SU-DHL-6 (cell line): ENCODE measurements around the gene ATG10.
"Not testable (repeated sequence)": the region's sequence is repeated elsewhere in the genome, so short reads cannot be mapped to it uniquely, and the experiment has no call there.

Experiments used
- H2AFZ ChIP-seq: fragments of 200-600 bp; sonication (generic); 2 replicates; pipeline ENCODE4 v1.6.1; 2014; ENCODE audit warnings: low read depth, mild to moderate bottlenecking, moderate library complexity, mixed read lengths, antibody characterized with exemption, low read length; ENCODE audit not compliant: severe bottlenecking
- H3F3A ChIP-seq: fragments of 200-600 bp; shearing (Covaris generic); 2 replicates; pipeline ENCODE4 v1.6.0; 2016; ENCODE audit warnings: antibody characterized with exemption, mild to moderate bottlenecking; ENCODE audit not compliant: insufficient read depth
- H3K27ac ChIP-seq: fragments of 200-600 bp; sonication (generic); 2 replicates; pipeline ENCODE4 v1.5.1; 2016; ENCODE audit warnings: low read depth, mild to moderate bottlenecking, low read length, moderate library complexity, mixed read lengths
- H3K27me3 ChIP-seq: fragments of 200-600 bp; sonication (generic), shearing (Covaris generic); 2 replicates; pipeline ENCODE4 v1.6.0; 2014; ENCODE audit warnings: mild to moderate bottlenecking, low read length
- H3K36me3 ChIP-seq: fragments of 200-600 bp; sonication (generic); 2 replicates; pipeline ENCODE4 v1.6.1; 2014; ENCODE audit warnings: mild to moderate bottlenecking, low read length, mixed read lengths
- H3K4me2 ChIP-seq: fragments of 300-600, 200-600 bp; shearing (Covaris generic), sonication (generic); 2 replicates; pipeline ENCODE4 v1.6.0; 2014; ENCODE audit warnings: low read length, low read depth, mild to moderate bottlenecking; ENCODE audit not compliant: poor library complexity, severe bottlenecking
- H3K4me3 ChIP-seq: fragments of 200-600 bp; sonication (generic); 2 replicates; pipeline ENCODE4 v1.5.1; 2014; ENCODE audit warnings: antibody characterized with exemption, low read length, mild to moderate bottlenecking, mixed read lengths; ENCODE audit not compliant: insufficient read depth, poor library complexity, severe bottlenecking
- H3K79me2 ChIP-seq: fragments of 200-600 bp; sonication (generic); 2 replicates; pipeline ENCODE4 v1.6.1; 2014; ENCODE audit warnings: mild to moderate bottlenecking, low read length, moderate library complexity; ENCODE audit not compliant: insufficient read depth
- H3K9ac ChIP-seq: fragments of 200-600 bp; sonication (generic); 2 replicates; pipeline ENCODE4 v1.7.0; 2014; ENCODE audit warnings: mild to moderate bottlenecking, low read length
- H3K9me2 ChIP-seq: fragments of 200-600 bp; sonication (generic); replicated peaks from 2 replicates; pipeline ENCODE4 v1.6.1; 2014; ENCODE audit warnings: low read length; ENCODE audit not compliant: insufficient read depth
- H3K9me3 ChIP-seq: fragments of 200-600 bp; sonication (generic); 2 replicates; pipeline ENCODE4 v1.6.1; 2014; ENCODE audit warnings: low read length, mixed read lengths; ENCODE audit not compliant: insufficient read depth
- H4K20me1 ChIP-seq: fragments of 200-600 bp; sonication (generic); 2 replicates; pipeline ENCODE4 v1.6.1; 2014; ENCODE audit warnings: low read depth, mild to moderate bottlenecking, antibody characterized with exemption, low read length, moderate library complexity, mixed read lengths
- CTCF ChIP-seq: fragments of 200-600 bp; sonication (generic); IDR thresholded peaks from one replicate; pipeline ENCODE4 v1.5.1; 2017; ENCODE audit warnings: antibody characterized with exemption, mild to moderate bottlenecking, low read length, moderate library complexity; ENCODE audit not compliant: insufficient read depth, poor library complexity, severe bottlenecking
- EZH2phosphoT487 ChIP-seq: fragments of 200-600 bp; sonication (generic), shearing (Covaris generic); conservative IDR thresholded peaks from 2 replicates; pipeline ENCODE4 v1.6.1; 2018; ENCODE audit warnings: mild to moderate bottlenecking, antibody characterized with exemption, low read length, moderate library complexity, mixed read lengths

ATG10 gene

GRCh38 chr5:81980598-81981260, 8.9 kb downstream of the ATG10 start:
- TF ChIP-seq EZH2phosphoT487, result no peak
- H3K4me2 ChIP-seq, result no peak overlapping the region
- no peaks in the 10 kb centered on the region for H3K79me2 ChIP-seq
- H3K9me3 ChIP-seq, result no peaks in the 10 kb centered on the region
- no peaks in the 10 kb centered on the region for H3K27me3 ChIP-seq
- H3K4me3 ChIP-seq, result no peak overlapping the region
- no peak overlapping the region for H3K9ac ChIP-seq
- H4K20me1 ChIP-seq, result no peaks in the 10 kb centered on the region
- H3K9me2 ChIP-seq, result no peaks in the 10 kb centered on the region
- H3K27ac ChIP-seq, result no peak overlapping the region
- H3F3A ChIP-seq, result no peaks in the 10 kb centered on the region
- no peaks in the 10 kb centered on the region for H3K36me3 ChIP-seq
- no peak overlapping the region for H2AFZ ChIP-seq

- H3F3A ChIP-seq, H3K79me2 ChIP-seq, H3K4me3 ChIP-seq, H2AFZ ChIP-seq, H3K9me3 ChIP-seq, H3K9ac ChIP-seq, H3K9me2 ChIP-seq, H3K36me3 ChIP-seq, H4K20me1 ChIP-seq, H3K27ac ChIP-seq, H3K27me3 ChIP-seq, H3K4me2 ChIP-seq: not testable (repeated sequence)
These were observed 10.4 kb downstream of the ATG10 start for GRCh38 chr5:81982172-81982685.

DNA sequence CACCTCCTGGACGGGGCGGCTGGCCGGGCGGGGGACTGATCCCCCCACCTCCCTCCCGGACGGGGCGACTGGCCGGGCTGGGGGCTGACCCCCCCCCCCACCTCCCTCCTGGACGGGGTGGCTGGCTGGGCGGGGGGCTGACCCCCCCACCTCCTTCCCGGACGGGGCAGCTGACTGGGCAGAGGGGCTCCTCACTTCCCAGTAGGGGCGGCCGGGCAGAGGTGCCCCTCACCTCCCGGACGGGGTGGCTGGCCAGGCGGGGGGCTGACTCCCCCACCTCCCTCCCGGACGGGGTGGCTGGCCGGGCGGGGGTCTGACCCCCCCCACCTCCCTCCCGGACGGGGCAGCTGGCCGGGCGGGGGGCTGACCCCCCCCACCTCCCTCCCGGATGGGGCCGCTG, 11.3 kb downstream of the ATG10 start:
- H3K36me3 ChIP-seq, H3F3A ChIP-seq, H3K4me3 ChIP-seq, H3K9me2 ChIP-seq, H4K20me1 ChIP-seq, H3K27me3 ChIP-seq, H3K9ac ChIP-seq, H3K79me2 ChIP-seq, H3K9me3 ChIP-seq, H3K27ac ChIP-seq, H2AFZ ChIP-seq, H3K4me2 ChIP-seq: not testable (repeated sequence)

GRCh38 chr5:81983563-81983962, 11.7 kb downstream of the ATG10 start:
- H4K20me1 ChIP-seq, H3K4me2 ChIP-seq, H3K79me2 ChIP-seq, H3K9me2 ChIP-seq, H3K9ac ChIP-seq, H3K27ac ChIP-seq, H3K4me3 ChIP-seq, H3K36me3 ChIP-seq, H3K27me3 ChIP-seq, H3F3A ChIP-seq, H3K9me3 ChIP-seq, H2AFZ ChIP-seq: not testable (repeated sequence)

- Histone ChIP-seq H3K27ac (no peak overlapping the region), H4K20me1 (no peaks in the 10 kb centered on the region), H2AFZ (no peak overlapping the region), H3K36me3 (no peaks in the 10 kb centered on the region), H3K9me3 (no peaks in the 10 kb centered on the region), H3K79me2 (no peaks in the 10 kb centered on the region), H3K9me2 (no peaks in the 10 kb centered on the region), H3F3A (no peaks in the 10 kb centered on the region), H3K9ac (no peak overlapping the region), H3K4me2 (no peak overlapping the region), H3K4me3 (no peak overlapping the region), H3K27me3 (no peaks in the 10 kb centered on the region)
- TF ChIP-seq EZH2phosphoT487 (no peak), CTCF (no peak)
These were observed 14.3 kb downstream of the ATG10 start for GRCh38 chr5:81986126-81986525.
